Measurements from ENCODE around the gene DEFB132.

The DEFB132 gene

GRCh38 chr20:257419-257818 is at the start of gene DEFB132:
DEFB132 (plus strand) TSS chr20:257724; CDS start chr20:257779, 55 bp downstream.
- DNase-seq (ENCODE audit: low read depth, low spot score): no peak
- no peak within 1 kb of the TSS for H3K4me3 ChIP-seq (ENCODE audit: low read depth, low read length)
- POLR2A ChIA-PET: no interaction called here
- no peak for TF ChIP-seq CTCF (IDR thresholded peaks at IDR 0.05; ENCODE audit: insufficient read depth, low read length, missing control alignments)
- CTCF ChIA-PET: interaction anchor here (0.9 to 6.3 kb wide), 3 partner anchors 9 to 74 kb away, joined by 3 to 29 read pairs (median 10); no protein-coding TSS in a partner anchor

GRCh38 chr20:208942-209566 is 48.5 kb upstream of the DEFB132 start:
- no peak overlapping the region for H3K4me3 ChIP-seq (ENCODE audit: low read depth, low read length)
- peak; percentile 33 for DNase-seq (ENCODE audit: low read depth, low spot score)
- ChIA-PET POLR2A (no interaction called here), CTCF (interaction anchor here (0.8 to 2.7 kb wide), 4 partner anchors 100 to 121 kb away, joined by 4 to 20 read pairs (median 11); no protein-coding TSS in a partner anchor)
- TF ChIP-seq CTCF (IDR thresholded peaks at IDR 0.05; ENCODE audit: insufficient read depth, low read length, missing control alignments): peak; percentile 63

- DNase-seq (ENCODE audit: low read depth, low spot score): no peak
- POLR2A ChIA-PET: no interaction called here
- no peak for TF ChIP-seq CTCF (IDR thresholded peaks at IDR 0.05; ENCODE audit: insufficient read depth, low read length, missing control alignments)
- CTCF ChIA-PET: interaction anchor here (0.8 to 2.7 kb wide), 4 partner anchors 55 to 135 kb away, joined by 3 to 17 read pairs (median 4); no protein-coding TSS in a partner anchor
- no peak overlapping the region for H3K4me3 ChIP-seq (ENCODE audit: low read depth, low read length)
Observed at GRCh38 chr20:210809-211502, 46.6 kb upstream of the DEFB132 start.

GRCh38 chr20:214383-214782 is 43.1 kb upstream of the DEFB132 start:
- POLR2A ChIA-PET: no interaction called here
- H3K4me3 ChIP-seq (ENCODE audit: low read depth, low read length): no peak overlapping the region
- CTCF ChIA-PET: interaction anchor here (0.9 to 2.1 kb wide), 4 partner anchors 8 to 116 kb away, joined by 3 to 9 read pairs (median 4); no protein-coding TSS in a partner anchor
- DNase-seq (ENCODE audit: low read depth, low spot score): no peak
- no peak for TF ChIP-seq CTCF (IDR thresholded peaks at IDR 0.05; ENCODE audit: insufficient read depth, low read length, missing control alignments)

GRCh38 chr20:215796-216195 is 41.7 kb upstream of the DEFB132 start:
- POLR2A ChIA-PET: no interaction called here
- no peak for TF ChIP-seq CTCF (IDR thresholded peaks at IDR 0.05; ENCODE audit: insufficient read depth, low read length, missing control alignments)

GRCh38 chr20:217266-217665 is 40.3 kb upstream of the DEFB132 start:
- H3K4me3 ChIP-seq (ENCODE audit: low read depth, low read length): no peak overlapping the region
- no peak for TF ChIP-seq CTCF (IDR thresholded peaks at IDR 0.05; ENCODE audit: insufficient read depth, low read length, missing control alignments)
- CTCF ChIA-PET: interaction anchor here (0.9 to 1.8 kb wide), 2 partner anchors 41 to 113 kb away, joined by 3 to 4 read pairs; no protein-coding TSS in a partner anchor
- POLR2A ChIA-PET: no interaction called here
- no peak for DNase-seq (ENCODE audit: low read depth, low spot score)

More at GRCh38 chr20:215796-216195, 41.7 kb upstream of the DEFB132 start:
- DNase-seq (ENCODE audit: low read depth, low spot score): no peak
- CTCF ChIA-PET: interaction anchor here (2.1 kb wide), 1 partner anchor 51 kb away, joined by 5 read pairs; no protein-coding TSS in a partner anchor
- no peak overlapping the region for H3K4me3 ChIP-seq (ENCODE audit: low read depth, low read length)
